ENCODE data around the gene THBD.

Gene THBD, protein sequence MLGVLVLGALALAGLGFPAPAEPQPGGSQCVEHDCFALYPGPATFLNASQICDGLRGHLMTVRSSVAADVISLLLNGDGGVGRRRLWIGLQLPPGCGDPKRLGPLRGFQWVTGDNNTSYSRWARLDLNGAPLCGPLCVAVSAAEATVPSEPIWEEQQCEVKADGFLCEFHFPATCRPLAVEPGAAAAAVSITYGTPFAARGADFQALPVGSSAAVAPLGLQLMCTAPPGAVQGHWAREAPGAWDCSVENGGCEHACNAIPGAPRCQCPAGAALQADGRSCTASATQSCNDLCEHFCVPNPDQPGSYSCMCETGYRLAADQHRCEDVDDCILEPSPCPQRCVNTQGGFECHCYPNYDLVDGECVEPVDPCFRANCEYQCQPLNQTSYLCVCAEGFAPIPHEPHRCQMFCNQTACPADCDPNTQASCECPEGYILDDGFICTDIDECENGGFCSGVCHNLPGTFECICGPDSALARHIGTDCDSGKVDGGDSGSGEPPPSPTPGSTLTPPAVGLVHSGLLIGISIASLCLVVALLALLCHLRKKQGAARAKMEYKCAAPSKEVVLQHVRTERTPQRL

DNA sequence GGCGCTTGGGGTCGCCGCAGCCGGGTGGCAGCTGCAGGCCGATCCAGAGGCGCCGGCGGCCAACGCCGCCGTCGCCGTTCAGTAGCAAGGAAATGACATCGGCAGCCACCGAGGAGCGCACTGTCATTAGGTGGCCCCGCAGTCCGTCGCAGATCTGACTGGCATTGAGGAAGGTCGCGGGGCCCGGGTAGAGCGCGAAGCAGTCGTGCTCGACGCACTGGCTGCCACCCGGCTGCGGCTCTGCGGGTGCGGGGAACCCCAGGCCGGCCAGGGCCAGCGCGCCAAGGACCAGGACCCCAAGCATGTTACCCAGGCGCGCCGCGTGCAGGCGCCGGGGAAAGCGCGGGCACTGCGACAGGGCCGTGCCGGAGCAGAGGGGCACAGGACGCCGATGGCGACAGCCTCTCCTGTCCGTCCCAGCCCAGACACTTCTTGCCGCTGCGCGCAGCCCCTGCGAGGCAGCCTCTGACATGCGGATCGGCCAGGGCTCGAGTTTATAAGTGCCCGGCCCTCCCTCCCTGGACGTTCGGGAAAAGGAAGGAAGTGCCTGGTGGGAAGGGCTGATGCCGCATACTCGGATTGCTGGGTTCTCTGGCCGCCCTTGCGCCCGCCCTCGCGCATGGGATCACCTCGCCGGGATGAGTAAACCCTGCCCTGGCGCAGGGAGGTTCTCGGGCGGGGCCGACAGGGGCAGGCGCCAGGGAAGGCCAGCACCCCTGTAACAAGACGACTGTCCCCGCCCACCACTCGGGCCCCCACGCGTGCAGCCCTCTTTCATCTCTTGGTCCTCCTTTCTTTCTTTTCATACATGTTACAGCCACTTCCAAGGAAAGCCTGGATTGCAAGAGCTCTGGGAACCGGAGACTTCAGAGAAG, at the start of gene THBD:
Gene THBD (minus strand): TSS at position 472 of the 875 bp plus-strand sequence. CDS start 168 bp downstream, at position 304.
- DNase-seq, result no peak

DNA sequence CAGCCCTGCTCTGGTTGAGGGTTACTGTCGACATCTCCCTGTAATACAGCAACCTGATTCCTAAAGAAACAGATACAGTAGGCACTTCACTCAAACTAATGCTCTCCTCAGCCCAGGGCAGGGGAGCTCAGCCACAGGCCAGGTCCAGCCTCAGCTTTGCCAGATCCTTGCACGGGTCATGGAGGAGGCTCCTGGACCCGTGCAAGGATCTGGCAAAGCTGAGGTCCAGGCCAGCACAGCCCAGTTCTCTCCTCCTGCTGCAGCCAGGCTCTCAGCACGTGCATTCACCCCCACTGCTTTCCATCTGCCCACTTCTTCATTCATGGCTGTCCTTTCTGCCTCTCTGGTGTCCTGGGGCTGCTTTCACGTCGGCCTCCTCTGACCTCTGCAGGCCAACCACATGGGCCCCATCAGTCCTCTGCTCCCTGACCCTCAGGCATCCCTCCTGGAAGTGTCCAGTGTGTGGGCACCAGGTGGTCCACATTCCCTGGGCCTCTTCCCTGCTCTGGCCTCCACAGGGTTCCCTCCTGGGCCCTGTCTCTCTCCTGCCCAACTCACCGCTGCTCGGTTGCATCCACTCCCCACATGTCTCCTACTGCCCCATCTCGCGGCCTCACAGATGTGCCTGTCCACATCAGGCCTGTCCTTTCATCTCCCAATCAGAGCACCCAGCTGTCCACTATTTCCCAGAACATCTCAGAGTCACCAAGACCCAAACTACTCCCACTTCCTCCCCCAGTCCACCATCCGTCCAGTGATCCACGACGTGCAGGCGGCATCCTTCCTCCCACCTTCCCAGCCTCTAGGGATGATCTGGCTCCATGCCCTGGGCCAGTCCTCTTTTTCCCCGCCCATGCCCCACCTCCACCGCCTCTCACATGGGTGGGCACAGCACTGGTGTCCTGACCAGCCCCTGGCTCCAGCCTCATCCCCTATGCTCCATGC, 48.4 kb upstream of the THBD start:
- DNase-seq, result no peak

- DNase-seq, result no peak
Observed at GRCh38 chr20:23096986-23097520, 47.6 kb upstream of the THBD start.

GRCh38 chr20:23096097-23096496, 46.6 kb upstream of the THBD start:
- no peak for DNase-seq

DNA sequence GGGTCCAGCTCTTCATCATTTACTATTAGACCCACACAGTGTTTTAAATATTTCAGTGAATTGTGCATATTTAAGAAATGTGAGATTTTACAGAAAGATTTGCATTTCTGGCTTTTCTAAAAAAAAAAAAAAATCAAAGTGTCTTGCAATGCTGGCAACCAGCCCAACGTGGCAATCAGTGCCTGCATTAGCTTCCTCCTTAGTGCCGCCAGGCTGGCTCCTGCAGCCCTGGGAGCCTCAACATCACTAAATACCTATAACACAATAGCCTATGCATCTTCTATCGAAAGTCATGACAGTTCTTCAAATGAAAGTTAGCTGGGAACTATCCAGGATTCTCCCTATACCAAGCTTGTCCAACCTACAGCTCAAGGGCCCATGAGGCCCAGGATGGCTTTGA, 46.0 kb upstream of the THBD start:
- no peak for DNase-seq

DNA sequence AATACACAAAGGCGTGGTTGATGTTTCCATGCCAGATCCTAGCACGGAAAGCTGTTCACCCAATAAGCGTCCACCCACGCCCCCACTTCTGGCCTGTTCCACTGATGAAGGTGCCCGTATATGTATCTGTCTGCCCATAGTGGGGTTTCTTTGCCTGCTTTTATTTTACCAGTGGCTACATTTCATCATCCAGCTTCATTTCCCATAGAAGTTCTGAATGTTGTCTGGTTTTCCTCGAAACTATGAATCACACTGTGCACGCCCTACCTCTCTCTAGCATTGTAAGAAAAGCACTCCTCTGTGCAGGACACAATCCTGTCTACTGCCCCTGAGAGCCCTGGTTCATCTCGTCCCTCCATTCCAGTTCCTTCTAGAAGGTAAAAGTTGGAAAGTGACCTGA, 45.5 kb upstream of the THBD start:
- no peak for DNase-seq

GRCh38 chr20:23094213-23094896, 44.9 kb upstream of the THBD start:
- DNase-seq, result no peak

DNA sequence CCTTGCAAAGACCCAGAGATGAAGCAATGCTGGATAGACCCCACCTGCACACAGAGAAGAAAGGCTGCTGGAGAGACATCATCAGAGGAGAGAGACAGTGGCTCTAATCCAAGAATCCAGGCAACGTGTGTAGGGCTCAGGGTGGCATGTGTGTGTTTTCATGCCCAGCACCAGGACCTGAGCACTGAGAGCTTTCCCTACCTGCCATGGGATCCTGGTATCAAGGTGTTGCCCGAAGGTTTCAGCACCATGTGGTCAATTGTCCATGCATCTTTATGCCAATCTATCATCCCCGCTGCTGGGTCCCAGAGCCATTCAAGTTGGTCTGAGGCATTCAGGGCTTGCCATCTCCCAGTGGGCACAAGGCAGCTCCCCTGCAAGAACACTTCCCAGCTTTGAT, 44.1 kb upstream of the THBD start:
- DNase-seq, result no peak

GRCh38 chr20:23092861-23093495, 43.5 kb upstream of the THBD start:
- no peak for DNase-seq

DNA sequence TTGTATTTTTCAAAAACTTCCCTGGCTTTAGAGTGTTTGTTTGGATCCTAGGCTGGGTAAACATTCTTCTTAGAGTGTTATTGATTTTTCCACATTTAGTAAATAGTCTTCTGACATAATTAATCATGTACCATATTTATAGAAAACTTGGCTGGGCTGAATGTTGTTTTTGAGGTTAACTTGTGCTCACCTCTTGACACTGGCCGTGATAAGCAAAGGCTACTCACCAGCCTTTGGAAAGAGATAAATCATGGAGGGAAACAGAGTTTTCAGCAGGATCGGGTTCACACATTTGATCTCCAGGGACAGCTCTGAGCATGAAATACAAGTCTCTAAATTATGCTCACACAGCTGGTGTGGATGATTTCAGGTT, 42.9 kb upstream of the THBD start:
- DNase-seq, result no peak

DNA sequence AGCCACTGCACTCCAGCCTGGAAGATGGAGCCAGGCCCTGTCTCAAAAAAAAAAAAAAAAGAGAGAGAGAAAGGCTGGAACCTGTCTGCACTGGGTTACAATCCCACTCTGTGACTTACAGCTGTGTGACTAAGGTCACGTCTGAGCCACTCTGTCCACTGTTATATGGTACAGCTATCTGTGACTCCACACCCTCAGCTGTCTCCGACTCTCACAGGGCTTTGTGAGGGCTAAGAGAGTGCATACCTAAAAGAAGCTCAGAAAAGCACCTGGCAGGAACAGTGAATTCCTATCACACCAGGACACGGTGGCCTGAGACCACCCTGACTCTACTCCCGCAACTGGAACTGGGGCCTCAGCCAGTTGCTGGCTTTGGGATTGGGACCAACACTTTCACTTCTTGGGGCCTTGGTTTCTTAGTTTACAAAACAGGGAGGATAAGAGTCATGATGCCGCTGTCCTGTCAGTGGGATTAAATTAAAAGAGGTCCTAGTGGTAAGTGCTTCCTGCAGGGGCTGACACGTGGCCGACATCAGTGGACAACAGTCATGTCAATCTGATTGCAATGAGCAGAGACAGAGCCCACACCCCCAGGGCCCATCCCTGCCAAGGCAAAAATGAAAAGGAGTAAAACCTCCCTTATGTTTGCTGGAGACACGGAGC, 42.4 kb upstream of the THBD start:
- DNase-seq, result no peak

GRCh38 chr20:23090878-23091277, 41.4 kb upstream of the THBD start:
- no peak for DNase-seq

DNA sequence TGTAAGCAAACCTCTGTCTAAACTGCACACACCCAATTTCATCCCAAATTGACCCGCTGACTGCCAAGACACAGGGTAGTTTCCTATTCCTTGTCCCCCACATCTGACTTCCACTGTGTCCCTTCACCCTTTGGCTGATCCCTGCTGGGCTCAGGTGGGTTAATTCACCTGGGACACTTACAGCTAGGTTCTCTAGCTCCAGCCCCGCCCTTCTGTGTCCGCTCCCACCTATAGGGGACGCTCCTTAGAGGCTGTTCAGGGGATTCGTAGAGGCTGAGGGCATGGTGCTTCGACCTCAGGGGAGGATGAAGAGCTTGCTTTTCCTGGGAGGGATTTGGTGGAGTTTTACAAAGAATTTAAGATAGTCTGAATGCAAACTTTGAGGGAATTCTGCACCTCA, 40.7 kb upstream of the THBD start:
- DNase-seq, result no peak

GRCh38 chr20:23088866-23089265, 39.4 kb upstream of the THBD start:
- DNase-seq, result no peak

GRCh38 chr20:23087587-23088251, 38.2 kb upstream of the THBD start:
- no peak for DNase-seq

GRCh38 chr20:23086931-23087411, 37.5 kb upstream of the THBD start:
- no peak for DNase-seq

DNA sequence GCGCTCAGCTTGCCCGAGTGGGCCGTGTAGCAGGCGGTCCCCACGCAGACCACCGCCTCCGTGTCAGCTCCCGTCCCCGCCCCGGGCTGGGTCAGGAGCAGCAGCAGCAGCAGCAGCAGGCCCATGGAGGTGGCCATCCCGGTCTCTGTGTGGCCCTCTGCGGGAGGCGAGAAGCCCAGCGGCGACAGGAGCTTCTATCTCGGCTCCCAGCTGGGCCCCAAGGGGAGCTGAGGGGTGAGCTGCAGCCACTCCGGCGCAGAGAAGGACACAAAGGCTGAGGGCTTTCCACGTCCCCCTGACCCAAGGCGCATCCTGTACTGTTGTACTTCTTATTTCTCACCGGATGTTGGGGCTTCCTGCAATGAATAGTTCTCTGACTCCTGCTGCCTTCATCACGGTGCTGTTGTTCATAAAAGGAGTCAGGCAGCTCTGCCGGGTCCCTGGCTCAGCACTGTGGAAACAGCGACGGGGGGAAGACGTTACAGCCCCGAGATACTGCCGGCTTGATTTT, 36.6 kb upstream of the THBD start, which contains the start of gene CD93:
Gene CD93 (minus strand): TSS at position 269 of the 511 bp plus-strand sequence. CDS start 132 bp downstream, at position 137.
- no peak for DNase-seq

GRCh38 chr20:23085436-23086055, 36.1 kb upstream of the THBD start:
- DNase-seq, result no peak

- no peak for DNase-seq
Observed at GRCh38 chr20:23084845-23085365, 35.4 kb upstream of the THBD start.

Measured in stimulated activated CD4-positive, alpha-beta T cell treated with anti-CD3 and anti-CD28 coated beads, Interleukin-4, amount 100 ng/mL, for 1 hour (primary cell).